Fibroblast of mammary gland (primary cell): ENCODE measurements around the gene NOS1AP.
A peak's percentile ranks its signal among the peaks of the same experiment; 100 is the strongest.

Experiments
- DNase-seq: peaks from one replicate; pipeline ENCODE4 v3.0.0-alpha.2; 2010; ENCODE audit warnings: low read depth
- H3K4me3 ChIP-seq: 2 replicates; pipeline ENCODE4 v1.5.1; 2011; ENCODE audit warnings: low read depth, mild to moderate bottlenecking, low read length, moderate library complexity; ENCODE audit not compliant: control insufficient read depth
- TF ChIP-seq, protein P1 (sequence below): conservative IDR thresholded peaks from 2 replicates; pipeline ENCODE4 v1.5.1; 2011; ENCODE audit warnings: low read depth, low read length, inconsistent platforms; ENCODE audit not compliant: control insufficient read depth, insufficient read depth

NOS1AP gene

DNA sequence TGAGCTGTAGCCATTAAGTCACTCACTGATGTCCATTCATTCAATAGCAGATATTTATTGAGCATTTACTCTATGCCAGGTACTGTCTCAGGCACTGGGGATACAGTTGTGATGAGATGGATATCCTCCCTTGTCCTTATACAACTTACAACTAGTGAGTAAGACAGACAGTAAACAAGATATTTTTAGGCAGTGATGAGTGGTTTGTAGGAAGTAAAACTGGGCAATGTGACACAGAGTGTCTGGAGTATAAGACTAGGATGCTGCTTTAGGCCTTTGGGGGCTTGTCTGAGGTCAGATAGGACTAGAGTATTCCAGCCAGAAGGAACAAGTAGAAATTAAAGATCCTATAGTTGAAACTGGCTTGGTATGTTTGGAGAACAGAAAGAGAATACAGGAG is 41.4 kb downstream of the NOS1AP start:
- no peak overlapping the region for H3K4me3 ChIP-seq
- no peak for DNase-seq
- TF ChIP-seq, protein P1, sequence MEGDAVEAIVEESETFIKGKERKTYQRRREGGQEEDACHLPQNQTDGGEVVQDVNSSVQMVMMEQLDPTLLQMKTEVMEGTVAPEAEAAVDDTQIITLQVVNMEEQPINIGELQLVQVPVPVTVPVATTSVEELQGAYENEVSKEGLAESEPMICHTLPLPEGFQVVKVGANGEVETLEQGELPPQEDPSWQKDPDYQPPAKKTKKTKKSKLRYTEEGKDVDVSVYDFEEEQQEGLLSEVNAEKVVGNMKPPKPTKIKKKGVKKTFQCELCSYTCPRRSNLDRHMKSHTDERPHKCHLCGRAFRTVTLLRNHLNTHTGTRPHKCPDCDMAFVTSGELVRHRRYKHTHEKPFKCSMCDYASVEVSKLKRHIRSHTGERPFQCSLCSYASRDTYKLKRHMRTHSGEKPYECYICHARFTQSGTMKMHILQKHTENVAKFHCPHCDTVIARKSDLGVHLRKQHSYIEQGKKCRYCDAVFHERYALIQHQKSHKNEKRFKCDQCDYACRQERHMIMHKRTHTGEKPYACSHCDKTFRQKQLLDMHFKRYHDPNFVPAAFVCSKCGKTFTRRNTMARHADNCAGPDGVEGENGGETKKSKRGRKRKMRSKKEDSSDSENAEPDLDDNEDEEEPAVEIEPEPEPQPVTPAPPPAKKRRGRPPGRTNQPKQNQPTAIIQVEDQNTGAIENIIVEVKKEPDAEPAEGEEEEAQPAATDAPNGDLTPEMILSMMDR = no peak

DNA sequence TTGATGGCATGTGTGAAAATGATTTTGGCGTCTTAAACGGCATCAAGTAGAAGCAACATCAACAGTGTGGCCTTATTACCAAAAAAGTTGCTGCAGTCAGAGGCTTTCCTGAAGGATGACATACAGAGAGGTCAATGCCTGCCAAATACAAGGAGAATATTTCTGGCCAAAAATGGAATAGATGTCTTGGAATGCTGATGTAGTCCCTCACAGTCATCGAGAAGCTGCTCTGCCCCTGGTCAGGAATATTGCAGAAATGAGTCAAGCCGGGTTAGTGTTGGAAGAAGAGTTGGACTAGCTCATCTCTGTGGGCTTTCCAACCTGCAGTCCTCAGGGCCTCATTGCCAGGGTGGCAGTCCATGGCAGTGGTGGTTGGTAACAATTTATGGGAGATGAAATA is 42.1 kb downstream of the NOS1AP start:
- TF ChIP-seq, protein P1 = no peak
- DNase-seq = peak; percentile 27
- H3K4me3 ChIP-seq = no peak overlapping the region

DNA sequence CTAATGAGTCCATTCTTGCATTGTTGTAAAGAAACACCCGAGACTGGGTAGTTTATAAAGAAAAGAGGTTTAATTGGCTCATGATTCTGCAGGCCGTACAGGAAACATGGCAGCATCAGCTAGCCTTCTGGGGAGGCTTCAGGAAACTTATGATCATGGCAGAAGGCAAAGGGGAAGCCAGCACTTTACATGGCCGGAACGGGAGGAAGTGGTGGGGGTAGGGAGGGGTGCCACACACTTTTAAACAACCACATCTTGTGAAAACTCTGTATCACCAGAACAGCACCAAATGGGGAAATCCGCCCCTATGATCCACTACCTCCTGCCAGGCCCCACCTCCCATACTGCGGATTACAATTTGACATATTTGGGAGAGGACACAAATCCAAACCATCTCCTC is 43.9 kb downstream of the NOS1AP start:
- H3K4me3 ChIP-seq = no peak overlapping the region
- TF ChIP-seq, protein P1 = no peak
- no peak for DNase-seq

DNA sequence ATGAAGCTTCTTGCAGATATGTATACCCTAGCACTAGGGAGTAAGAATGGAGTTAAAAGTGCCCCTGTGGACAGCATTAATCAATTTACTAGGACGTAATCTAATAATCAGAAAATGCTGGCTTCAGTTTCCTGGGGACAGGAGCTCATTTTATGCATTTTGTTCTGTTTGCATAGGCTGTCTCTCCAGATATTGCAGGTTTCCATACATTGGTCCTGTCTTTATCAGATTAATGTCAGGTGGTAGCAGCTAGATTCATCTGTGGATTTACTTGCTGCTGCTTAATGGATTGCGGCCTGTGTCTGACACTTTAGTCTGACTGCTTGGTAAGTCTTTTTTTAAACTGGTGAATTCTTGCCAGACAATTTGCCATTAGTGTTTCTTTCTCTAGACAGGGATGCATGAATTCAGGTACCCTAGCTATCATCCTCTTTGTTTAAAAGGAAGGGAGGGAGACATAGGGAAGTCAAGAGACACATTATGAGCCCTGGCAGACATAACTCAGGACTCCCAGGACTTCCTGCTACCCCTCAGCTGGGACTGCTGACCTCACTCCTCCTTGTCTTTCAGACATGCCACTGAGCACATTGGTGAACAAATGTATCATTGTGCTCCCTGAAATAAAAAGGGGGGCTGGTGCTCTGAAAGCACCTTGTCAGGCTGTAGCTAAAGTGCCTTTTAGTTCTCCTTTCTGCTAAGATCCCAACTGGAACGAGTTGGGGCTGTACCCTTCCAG is 47.7 kb downstream of the NOS1AP start:
- TF ChIP-seq, protein P1 = no peak
- no peak overlapping the region for H3K4me3 ChIP-seq
- DNase-seq = no peak

DNA sequence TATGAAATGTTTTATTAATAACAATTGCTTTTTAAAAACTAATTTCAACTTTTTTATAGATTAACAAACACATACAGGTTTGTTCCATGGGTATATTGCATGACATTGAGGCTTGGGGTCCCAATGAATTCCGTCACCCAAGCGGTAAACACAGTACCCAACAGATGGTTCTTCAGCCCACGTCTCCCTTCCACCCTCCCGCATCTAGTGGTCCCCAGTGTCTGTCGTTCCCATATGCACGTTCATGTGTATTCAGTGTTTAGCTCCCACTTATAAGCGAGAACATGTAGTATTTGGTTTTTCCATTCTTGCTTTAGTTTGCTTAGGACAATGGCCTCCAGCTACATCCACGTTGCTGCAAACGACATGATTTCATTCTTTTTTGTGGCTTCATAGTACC is 48.6 kb downstream of the NOS1AP start:
- TF ChIP-seq, protein P1 = no peak
- no peak for DNase-seq
- H3K4me3 ChIP-seq = no peak overlapping the region

DNA sequence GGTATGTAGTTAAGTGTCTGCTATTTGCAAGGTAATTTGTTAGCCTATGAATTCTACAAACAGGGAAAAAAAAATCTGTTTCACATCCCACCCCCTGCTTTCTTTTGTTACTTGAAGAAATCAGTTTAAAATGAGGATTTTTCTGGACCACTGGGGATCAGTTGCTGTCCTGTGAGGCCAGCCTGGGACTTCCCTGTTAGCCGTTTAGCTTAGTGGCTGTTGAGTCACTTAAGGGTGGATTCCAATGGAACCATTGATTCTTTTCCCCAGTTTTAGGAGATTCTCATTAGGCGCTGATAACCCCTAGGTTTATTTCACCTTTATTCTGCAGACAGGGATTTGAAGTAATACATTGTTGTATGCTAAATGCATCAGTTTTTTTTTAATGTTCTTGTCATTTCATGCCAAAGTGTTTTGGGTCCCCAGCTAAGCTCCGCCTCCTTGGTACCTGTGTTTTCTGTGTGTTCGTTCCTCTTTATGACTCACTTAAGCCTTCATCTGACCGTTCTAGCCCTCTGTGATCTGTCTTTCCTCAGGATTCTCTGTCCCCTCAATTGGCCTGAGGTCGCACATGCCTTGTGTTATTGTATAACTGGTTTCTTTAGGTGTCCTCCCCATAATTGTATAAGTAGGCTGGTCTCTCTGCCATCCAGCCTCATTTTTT is 59.3 kb downstream of the NOS1AP start:
- no peak for DNase-seq
- no peak overlapping the region for H3K4me3 ChIP-seq
- TF ChIP-seq, protein P1 = no peak
